HL-60 (cell line): ENCODE data around the gene ABCG2.

Experiments used
- DNase-seq, 2 experiments: peaks; one replicate each; pipeline ENCODE4 v3.0.0-alpha.2; 2010 to 2020; ENCODE audit warnings: low read depth in 1 of 2, low spot score in 1 of 2
- H3K27ac ChIP-seq: fragments of 250-450 bp; sonication (Bioruptor Pico); replicated peaks from 2 replicates; pipeline ENCODE4 v1.5.1; 2020; ENCODE audit warnings: mild to moderate bottlenecking, moderate library complexity
- H3K27me3 ChIP-seq: fragments of 250-450 bp; sonication (Bioruptor Pico); 2 replicates; pipeline ENCODE4 v1.5.1; 2021; ENCODE audit warnings: mild to moderate bottlenecking, moderate library complexity; ENCODE audit not compliant: insufficient read depth, poor library complexity, severe bottlenecking
- H3K4me3 ChIP-seq: replicated peaks from 2 replicates; pipeline ENCODE4 v1.5.1; 2011; ENCODE audit warnings: mild to moderate bottlenecking, control low read depth, low read length; ENCODE audit not compliant: insufficient read depth
- CTCF ChIP-seq: IDR thresholded peaks from one replicate; pipeline ENCODE4 v1.5.1; 2011; ENCODE audit warnings: low read length, control low read depth, inconsistent platforms; ENCODE audit not compliant: insufficient read depth
- GABPA ChIP-seq: IDR thresholded peaks from 2 replicates; pipeline ENCODE4 v1.6.1; 2012; ENCODE audit warnings: low read depth
- POLR2AphosphoS5 ChIP-seq: IDR thresholded peaks from 2 replicates; pipeline ENCODE4 v1.6.1; 2012; ENCODE audit warnings: low read depth
- REST ChIP-seq: IDR thresholded peaks from 2 replicates; pipeline ENCODE4 v1.6.1; 2012; ENCODE audit warnings: low read depth; ENCODE audit not compliant: insufficient replicate concordance
- SPI1 ChIP-seq: IDR thresholded peaks from 2 replicates; pipeline ENCODE4 v1.6.1; 2012; ENCODE audit warnings: low read depth, mild to moderate bottlenecking, borderline replicate concordance

ABCG2 gene

GRCh38 chr4:88119943-88120342 is 38.5 kb downstream of the ABCG2 start:
- H3K27ac ChIP-seq: no peak overlapping the region
- no peak for TF ChIP-seq POLR2AphosphoS5
- TF ChIP-seq REST: no peak
- TF ChIP-seq CTCF: no peak
- no peak for TF ChIP-seq SPI1
- no peak for TF ChIP-seq GABPA
- no peaks in the 10 kb centered on the region for H3K27me3 ChIP-seq
- no peak overlapping the region for H3K4me3 ChIP-seq
- no peak for DNase-seq

GRCh38 chr4:88115587-88115986 is 42.9 kb downstream of the ABCG2 start:
- no peak for TF ChIP-seq GABPA
- TF ChIP-seq POLR2AphosphoS5: no peak
- no peak for TF ChIP-seq CTCF
- no peak for TF ChIP-seq REST
- TF ChIP-seq SPI1: no peak
- DNase-seq: no peak
- Histone ChIP-seq H3K27ac (no peak overlapping the region), H3K4me3 (no peak overlapping the region), H3K27me3 (no peaks in the 10 kb centered on the region)

- H3K27ac ChIP-seq: no peak overlapping the region
- H3K4me3 ChIP-seq: no peak overlapping the region
- no peak for TF ChIP-seq CTCF
- no peak for TF ChIP-seq GABPA
- TF ChIP-seq SPI1: no peak
- TF ChIP-seq REST: no peak
- no peak for TF ChIP-seq POLR2AphosphoS5
- no peaks in the 10 kb centered on the region for H3K27me3 ChIP-seq
- no peak for DNase-seq
These were observed 45.6 kb downstream of the ABCG2 start for GRCh38 chr4:88112856-88113255.
